Panc1 (cell line): ENCODE measurements around the gene TFB2M. TPM values are rescaled to one million over a fixed set of nuclear protein-coding genes. Genes with fewer than 3 reads are reported as not detected.

Source experiments
- ATAC-seq: fragments of 200-7000 bp; cut with Tn5 transposase; 2 replicates; pipeline ENCODE4 v1.9.1; 2020; ENCODE audit warnings: mild to moderate bottlenecking, moderate library complexity
- BruUV-seq: library from RNA; stranded (reverse); fragments of 400-500 nt; replicated peaks from 2 replicates; lab custom pipeline; 2021; lab: Mats Ljungman, UMichigan
- CTCF ChIA-PET: fragments of 300-600 bp; sonication (Branson Sonifier 250); formaldehyde crosslinking; loops from one replicate; lab custom pipeline; 2022; ENCODE audit warnings: antibody characterized with exemption; lab: Charles Lee
- POLR2A ChIA-PET: fragments of 300-600 bp; sonication (Branson Sonifier 250); formaldehyde crosslinking; loops from one replicate; lab custom pipeline; 2022; ENCODE audit warnings: antibody characterized with exemption; lab: Charles Lee
- DNase-seq: peaks from one replicate; pipeline ENCODE4 v3.0.0-alpha.2; 2010; ENCODE audit warnings: low read depth, low spot score
- H3K27ac ChIP-seq: 2 replicates; pipeline ENCODE4 v1.5.1; 2011; ENCODE audit warnings: mild to moderate bottlenecking, low read length, inconsistent platforms
- H3K27me3 ChIP-seq: fragments of 200-500 bp; sonication (Bioruptor generic); 2 replicates; pipeline ENCODE4 v1.6.0; 2014; ENCODE audit warnings: low read length, inconsistent platforms; ENCODE audit not compliant: control insufficient read depth, insufficient read depth
- H3K36me3 ChIP-seq: fragments of 200-500 bp; sonication (Bioruptor generic); 2 replicates; pipeline ENCODE4 v1.5.1; 2014; ENCODE audit warnings: inconsistent platforms, mild to moderate bottlenecking, low read length, moderate library complexity; ENCODE audit not compliant: control insufficient read depth, insufficient read depth
- H3K4me1 ChIP-seq: 2 replicates; pipeline ENCODE4 v1.5.1; 2011; ENCODE audit warnings: inconsistent platforms, mild to moderate bottlenecking, low read length, moderate library complexity; ENCODE audit not compliant: control insufficient read depth, insufficient read depth
- H3K4me3 ChIP-seq, 2 experiments: 2 replicates each; pipeline ENCODE4 v1.5.1; 2011 to 2012; ENCODE audit warnings: low read depth in 2 of 2, low read length in 2 of 2, mild to moderate bottlenecking in 2 of 2, inconsistent platforms in 1 of 2, moderate library complexity in 1 of 2
- H3K9me3 ChIP-seq: fragments of 200-500 bp; sonication (Bioruptor generic); 2 replicates; pipeline ENCODE4 v1.5.1; 2014; ENCODE audit warnings: low read depth, mild to moderate bottlenecking, inconsistent platforms, low read length, moderate library complexity; ENCODE audit not compliant: control insufficient read depth, insufficient read depth
- POLR2AphosphoS5 ChIP-seq: IDR thresholded peaks from 2 replicates; pipeline ENCODE4 v1.6.1; 2012; ENCODE audit warnings: mild to moderate bottlenecking, low read depth, low read length, moderate library complexity
- REST ChIP-seq, 2 experiments: IDR thresholded peaks; 2 replicates each; pipeline ENCODE4 v1.6.1; 2011 to 2012; ENCODE audit warnings: low read depth in 2 of 2, control low read depth in 1 of 2, low read length in 1 of 2, mild to moderate bottlenecking in 1 of 2, moderate library complexity in 1 of 2; ENCODE audit not compliant: insufficient read depth in 1 of 2
- SIN3A ChIP-seq: IDR thresholded peaks from 2 replicates; pipeline ENCODE4 v1.6.1; 2012; ENCODE audit warnings: low read depth, mild to moderate bottlenecking, low read length, moderate library complexity, borderline replicate concordance; ENCODE audit not compliant: insufficient read depth
- TCF7L2 ChIP-seq: IDR thresholded peaks from 2 replicates; pipeline ENCODE4 v1.6.1; 2011; ENCODE audit warnings: mild to moderate bottlenecking, low read depth, low read length, inconsistent platforms
- in situ Hi-C: cut with HindIII; loops from 2 replicates; pipeline ENCODE4 v1.10.0; 2016; ENCODE audit warnings: low sequenced_read_pairs, low pct_unique_long_range_greater_than_20kb
- intact Hi-C: fragments of 100-400 bp; cut with micrococcal nuclease; formaldehyde crosslinking; loops from one replicate; pipeline ENCODE4 v1.10.0; 2022; ENCODE audit not compliant: unreplicated experiment
- total RNA-seq: library from RNA; stranded (reverse); gene quantifications from one replicate; pipeline ENCODE4 v1.2.1, GENCODE V29; 2021; ENCODE audit not compliant: unreplicated experiment
- TF ChIP-seq, protein P1 (sequence below): fragments of 450-650 bp; IDR thresholded peaks from 2 replicates; pipeline ENCODE4 v1.5.1; 2017; ENCODE audit warnings: mild to moderate bottlenecking

Gene TFB2M
- total RNA-seq, 1 experiment from 2014 or later, result 21.0 TPM

DNA sequence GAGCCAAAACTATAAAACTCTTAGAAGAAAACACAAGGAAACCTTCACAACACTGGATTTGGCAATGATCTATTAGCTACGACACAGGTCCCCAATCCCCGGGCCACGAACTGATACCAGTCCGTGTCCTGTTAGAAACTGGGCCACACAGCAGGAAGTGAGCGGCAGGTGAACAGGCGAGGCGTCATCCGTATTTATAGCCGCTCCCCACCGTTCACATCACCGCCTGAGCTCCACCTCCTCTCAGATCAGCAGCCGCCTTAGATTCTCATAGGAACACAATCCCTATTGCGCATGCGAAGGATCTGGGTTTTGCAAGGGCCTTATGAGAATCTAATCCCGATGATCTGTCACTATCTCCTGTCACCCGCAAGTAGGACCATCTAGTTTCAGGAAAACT, 11.9 kb downstream of the TFB2M start:
- Histone ChIP-seq H3K27me3 (no peaks in the 10 kb centered on the region), H3K27ac (no peak overlapping the region), H3K4me3 (no peak overlapping the region), H3K4me1 (no peaks in the 10 kb centered on the region), H3K9me3 (no peaks in the 10 kb centered on the region), H3K36me3 (peaks cover 11% of the 10 kb centered on the region; the same call in 1 of the 2 replicates)
- POLR2A ChIA-PET, result no interaction called here
- no TSS peak for BruUV-seq
- CTCF ChIA-PET, result no interaction called here
- no peak for ATAC-seq
- in situ Hi-C loops (no loop called here), intact Hi-C loops (no loop called here)
- DNase-seq, result no peak
- TF ChIP-seq POLR2AphosphoS5 (no peak), TCF7L2 (no peak), SIN3A (no peak), REST (IDR thresholded peaks at IDR 0.05; ENCODE audit: insufficient read depth in 1 of 2, low read depth in 2 of 2, low read length in 1 of 2) (no peak)
- TF ChIP-seq, protein P1, sequence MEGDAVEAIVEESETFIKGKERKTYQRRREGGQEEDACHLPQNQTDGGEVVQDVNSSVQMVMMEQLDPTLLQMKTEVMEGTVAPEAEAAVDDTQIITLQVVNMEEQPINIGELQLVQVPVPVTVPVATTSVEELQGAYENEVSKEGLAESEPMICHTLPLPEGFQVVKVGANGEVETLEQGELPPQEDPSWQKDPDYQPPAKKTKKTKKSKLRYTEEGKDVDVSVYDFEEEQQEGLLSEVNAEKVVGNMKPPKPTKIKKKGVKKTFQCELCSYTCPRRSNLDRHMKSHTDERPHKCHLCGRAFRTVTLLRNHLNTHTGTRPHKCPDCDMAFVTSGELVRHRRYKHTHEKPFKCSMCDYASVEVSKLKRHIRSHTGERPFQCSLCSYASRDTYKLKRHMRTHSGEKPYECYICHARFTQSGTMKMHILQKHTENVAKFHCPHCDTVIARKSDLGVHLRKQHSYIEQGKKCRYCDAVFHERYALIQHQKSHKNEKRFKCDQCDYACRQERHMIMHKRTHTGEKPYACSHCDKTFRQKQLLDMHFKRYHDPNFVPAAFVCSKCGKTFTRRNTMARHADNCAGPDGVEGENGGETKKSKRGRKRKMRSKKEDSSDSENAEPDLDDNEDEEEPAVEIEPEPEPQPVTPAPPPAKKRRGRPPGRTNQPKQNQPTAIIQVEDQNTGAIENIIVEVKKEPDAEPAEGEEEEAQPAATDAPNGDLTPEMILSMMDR, result no peak

- ATAC-seq, result no peak
- DNase-seq, result no peak
- H3K36me3 ChIP-seq, result peaks cover 22% of the 10 kb centered on the region; the same call in 1 of the 2 replicates
- ChIA-PET POLR2A (no interaction called here), CTCF (interaction anchor here (0.7 kb wide), 1 partner anchor 473 kb away, joined by 3 read pairs; no protein-coding TSS in a partner anchor)
- no peaks in the 10 kb centered on the region for H3K9me3 ChIP-seq
- BruUV-seq, result no TSS peak
- intact Hi-C loops (no loop called here), in situ Hi-C loops (no loop called here)
- H3K4me3 ChIP-seq, result no peak overlapping the region
- no peaks in the 10 kb centered on the region for H3K27me3 ChIP-seq
- TF ChIP-seq, protein P1, result no peak
- TF ChIP-seq TCF7L2, result no peak
- TF ChIP-seq REST (IDR thresholded peaks at IDR 0.05; ENCODE audit: insufficient read depth in 1 of 2, low read depth in 2 of 2, low read length in 1 of 2), result no peak
- TF ChIP-seq POLR2AphosphoS5, result no peak
- no peak for TF ChIP-seq SIN3A
- H3K27ac ChIP-seq, result no peak overlapping the region
- H3K4me1 ChIP-seq, result no peaks in the 10 kb centered on the region
These were observed 14.0 kb downstream of the TFB2M start for GRCh38 chr1:246552110-246552509.
